Mucosa of descending colon (tissue), 3 donors: ENCODE measurements around the gene PER2. TPM values are rescaled to one million over a fixed set of nuclear protein-coding genes. Genes with fewer than 3 reads are reported as not detected.

ENCODE experiments used
- ATAC-seq: fragments of 200-7000 bp; cut with Tn5 transposase; one replicate; pipeline ENCODE4 v1.9.1; 2020; ENCODE audit warnings: mild to moderate bottlenecking, moderate library complexity
- DNase-seq, 3 donors: peaks; one replicate each; pipeline ENCODE4 v3.0.0-alpha.2; 2020
- H3K36me3 ChIP-seq: fragments of 200-600 bp; one replicate; pipeline ENCODE4 v1.8.0; 2021; ENCODE audit warnings: low read depth, mild to moderate bottlenecking
- H3K4me1 ChIP-seq: fragments of 200-600 bp; one replicate; pipeline ENCODE4 v1.8.0; 2021; ENCODE audit warnings: low read depth, mild to moderate bottlenecking
- H3K4me3 ChIP-seq: fragments of 200-600 bp; one replicate; pipeline ENCODE4 v1.8.0; 2021; ENCODE audit warnings: mild to moderate bottlenecking
- H3K9me3 ChIP-seq: fragments of 200-600 bp; one replicate; pipeline ENCODE4 v1.8.0; 2021; ENCODE audit warnings: mild to moderate bottlenecking
- intact Hi-C, 2 donors: fragments of 100-400 bp; cut with DNase I in 1 of 2; cut with micrococcal nuclease in 1 of 2; formaldehyde crosslinking; loops; one replicate each; pipeline versions ENCODE4 v1.11.0 to v1.11.1; 2022; cut with DNase I, micrococcal nuclease
- total RNA-seq, 3 donors: library from RNA; stranded (reverse); fragmentation: NEBNext Ultra II Directional in 2 of 3; extraction: Animal tissue kit (Norgen Biotek cat#: 25700) in 2 of 3; gene quantifications; one replicate each; pipeline versions ENCODE4 v1.2.1 to v1.2.4, GENCODE V29; 2021 to 2023
- TF ChIP-seq, protein P1 (sequence below): fragments of 200-600 bp; IDR thresholded peaks from one replicate; pipeline ENCODE4 v1.8.0; 2022; ENCODE audit warnings: antibody characterized with exemption, mild to moderate bottlenecking
- donor health status: DM: no; HTN: no; CAD: no; lungs with moderate emphysema.
- donor health status: DM: no; HTN: no; CAD: no.
- donor health status: DM: no; HTN: yes; CAD: no.

Gene PER2
- total RNA-seq, 3 donors from 2014 or later, result 22.6 to 26.8 (median 22.6) TPM

DNA sequence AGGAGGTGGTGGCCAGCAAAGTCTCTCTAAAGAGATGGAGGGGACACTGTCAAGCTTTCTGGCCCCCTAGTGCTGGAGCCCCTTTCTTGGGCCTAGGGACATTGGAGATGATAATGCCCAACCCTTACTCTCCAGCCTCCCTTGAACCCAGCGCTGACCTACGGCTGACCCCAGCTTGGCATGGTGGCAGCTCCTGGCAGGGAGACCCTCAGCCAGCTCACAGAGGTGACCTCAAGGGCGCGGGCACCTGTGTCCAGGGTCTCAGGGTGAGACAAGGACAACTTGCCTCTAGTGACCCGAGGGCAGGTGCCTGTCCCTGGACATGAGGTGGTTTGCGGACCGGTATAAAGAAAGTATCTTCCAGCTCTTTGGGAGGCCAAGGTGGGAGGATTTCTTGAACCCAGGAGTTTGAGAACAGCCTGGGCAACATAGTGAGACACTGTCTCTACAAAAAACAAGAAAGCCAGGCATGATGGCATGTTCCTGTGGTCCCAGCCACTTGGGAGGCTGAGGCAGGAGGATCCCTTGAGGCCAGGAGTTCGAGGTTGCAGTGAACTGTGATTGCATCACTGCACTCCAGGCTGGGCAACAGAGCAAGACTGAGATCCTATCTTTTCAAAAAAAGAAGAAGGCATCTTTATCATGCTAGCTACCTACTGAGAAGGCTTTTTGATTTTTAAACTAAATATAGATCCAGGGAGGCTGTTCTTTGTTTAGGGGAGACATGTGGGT is 3.3 kb upstream of the PER2 start:
- H3K9me3 ChIP-seq, result no peaks in the 10 kb centered on the region
- H3K4me1 ChIP-seq, result peaks cover 37% of the 10 kb centered on the region
- DNase-seq (peak in 1 of 3 donors; percentile 55), ATAC-seq (no peak)
- intact Hi-C loops, result no loop called here
- H3K36me3 ChIP-seq, result no peaks in the 10 kb centered on the region
- TF ChIP-seq, protein P1, sequence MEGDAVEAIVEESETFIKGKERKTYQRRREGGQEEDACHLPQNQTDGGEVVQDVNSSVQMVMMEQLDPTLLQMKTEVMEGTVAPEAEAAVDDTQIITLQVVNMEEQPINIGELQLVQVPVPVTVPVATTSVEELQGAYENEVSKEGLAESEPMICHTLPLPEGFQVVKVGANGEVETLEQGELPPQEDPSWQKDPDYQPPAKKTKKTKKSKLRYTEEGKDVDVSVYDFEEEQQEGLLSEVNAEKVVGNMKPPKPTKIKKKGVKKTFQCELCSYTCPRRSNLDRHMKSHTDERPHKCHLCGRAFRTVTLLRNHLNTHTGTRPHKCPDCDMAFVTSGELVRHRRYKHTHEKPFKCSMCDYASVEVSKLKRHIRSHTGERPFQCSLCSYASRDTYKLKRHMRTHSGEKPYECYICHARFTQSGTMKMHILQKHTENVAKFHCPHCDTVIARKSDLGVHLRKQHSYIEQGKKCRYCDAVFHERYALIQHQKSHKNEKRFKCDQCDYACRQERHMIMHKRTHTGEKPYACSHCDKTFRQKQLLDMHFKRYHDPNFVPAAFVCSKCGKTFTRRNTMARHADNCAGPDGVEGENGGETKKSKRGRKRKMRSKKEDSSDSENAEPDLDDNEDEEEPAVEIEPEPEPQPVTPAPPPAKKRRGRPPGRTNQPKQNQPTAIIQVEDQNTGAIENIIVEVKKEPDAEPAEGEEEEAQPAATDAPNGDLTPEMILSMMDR, result no peak
- H3K4me3 ChIP-seq, result no peak overlapping the region

GRCh38 chr2:238290715-238291549 is 2.5 kb upstream of the PER2 start:
- peak; percentile 58 to 71 (median 62) for DNase-seq
- no peak overlapping the region for H3K4me3 ChIP-seq
- peaks cover 44% of the 10 kb centered on the region for H3K4me1 ChIP-seq
- no peaks in the 10 kb centered on the region for H3K36me3 ChIP-seq
- intact Hi-C loops, result no loop called here
- ATAC-seq, result peak; percentile 0
- TF ChIP-seq, protein P1, result no peak
- H3K9me3 ChIP-seq, result no peaks in the 10 kb centered on the region

GRCh38 chr2:238290091-238290509 is 1.7 kb upstream of the PER2 start:
- no peaks in the 10 kb centered on the region for H3K36me3 ChIP-seq
- intact Hi-C loops, result no loop called here
- TF ChIP-seq, protein P1, result no peak
- peaks cover 48% of the 10 kb centered on the region for H3K4me1 ChIP-seq
- no peaks in the 10 kb centered on the region for H3K9me3 ChIP-seq
- peak; percentile 85 to 93 (median 91) for DNase-seq
- ATAC-seq, result peak; percentile 59
- H3K4me3 ChIP-seq, result no peak overlapping the region

GRCh38 chr2:238289574-238289973 is 1.2 kb upstream of the PER2 start:
- Histone ChIP-seq H3K4me1 (peaks cover 49% of the 10 kb centered on the region), H3K36me3 (no peaks in the 10 kb centered on the region), H3K9me3 (no peaks in the 10 kb centered on the region), H3K4me3 (no peak overlapping the region)
- TF ChIP-seq, protein P1, result no peak
- ATAC-seq, result no peak
- intact Hi-C loops, result no loop called here
- peak in 1 of 3 donors; percentile 56 for DNase-seq

- H3K4me1 ChIP-seq, result peaks cover 49% of the 10 kb centered on the region
- intact Hi-C loops, result no loop called here
- no peaks in the 10 kb centered on the region for H3K36me3 ChIP-seq
- no peaks in the 10 kb centered on the region for H3K9me3 ChIP-seq
- ATAC-seq (peak; percentile 76), DNase-seq (peak; percentile 99 to 100 (median 99))
- TF ChIP-seq, protein P1, result no peak
- H3K4me3 ChIP-seq, result peak overlapping the region; percentile 78
Observed at GRCh38 chr2:238288650-238289573, 502 bp upstream of the PER2 start.
